ENCODE data around the gene CPT1C.

GRCh38 chr19:49718991-49719390 is 28.1 kb downstream of the CPT1C start:
- TF ChIP-seq EZH2phosphoT487 (IDR thresholded peaks at IDR 0.05) (no peak), CTCF (IDR thresholded peaks at IDR 0.05) (no peak), EZH2 (IDR thresholded peaks at IDR 0.05) (no peak)
